ENCODE results near the gene HTT.

The HTT gene

DNA sequence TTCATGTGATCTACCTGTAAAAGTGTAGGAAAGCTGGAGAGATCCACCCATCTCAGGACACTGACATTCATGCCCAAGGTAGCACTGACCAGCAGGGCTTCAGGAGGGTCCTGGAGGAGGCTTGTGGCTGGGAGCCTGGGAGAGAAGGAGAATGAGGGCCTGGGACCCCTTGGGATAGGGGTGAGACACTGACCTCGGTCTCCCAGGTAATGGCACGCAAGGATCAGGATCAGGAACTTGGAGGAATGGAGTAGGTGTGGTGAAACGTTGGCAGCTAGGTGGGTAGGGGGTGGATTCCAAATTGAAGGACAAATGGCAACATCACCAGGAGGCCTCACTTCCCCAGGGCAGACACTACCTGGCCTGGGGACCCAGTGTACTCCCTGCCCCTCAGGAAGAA, 206.0 kb downstream of the HTT start:
- DNase-seq = no peak

DNA sequence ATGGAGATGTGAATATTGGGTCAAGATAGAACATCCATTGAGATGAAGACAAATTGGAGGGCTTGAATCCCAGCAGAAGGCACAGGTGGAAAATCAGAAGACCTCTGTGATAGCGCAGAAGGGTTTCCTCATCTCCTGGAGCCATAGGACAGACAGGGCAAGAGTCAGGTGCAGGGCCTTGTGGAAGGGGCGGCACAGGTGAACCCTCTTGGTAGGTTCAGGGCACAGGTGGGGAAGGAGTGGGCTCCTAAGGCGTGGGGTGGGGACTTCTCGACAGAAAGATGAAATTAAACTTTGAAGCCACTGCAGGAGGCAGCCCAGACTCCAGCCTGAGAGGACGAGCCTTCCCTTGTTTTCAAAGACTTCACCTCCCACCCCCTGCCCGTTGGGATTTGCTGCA, 209.0 kb downstream of the HTT start:
- no peak for DNase-seq

DNA sequence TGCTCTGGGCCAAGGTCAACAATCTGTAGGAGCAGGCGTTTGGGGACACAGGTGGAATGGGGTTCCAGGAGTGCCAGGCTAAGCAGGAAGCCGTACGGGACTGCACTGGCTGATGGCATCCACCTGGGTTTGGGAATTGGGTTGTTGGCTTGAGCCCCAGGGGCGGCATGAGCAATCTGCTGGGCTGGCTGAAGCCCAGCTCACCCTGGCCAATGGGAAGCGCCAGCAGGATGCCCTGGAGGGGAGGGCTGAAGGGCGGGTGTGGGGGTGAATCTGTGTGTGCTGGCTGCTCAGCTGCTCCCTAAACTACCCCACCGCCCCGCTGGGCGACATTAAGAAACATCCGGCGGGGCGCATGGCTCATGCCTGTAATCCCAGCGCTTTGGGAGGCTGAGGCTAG, 209.4 kb downstream of the HTT start:
- no peak for DNase-seq

DNA sequence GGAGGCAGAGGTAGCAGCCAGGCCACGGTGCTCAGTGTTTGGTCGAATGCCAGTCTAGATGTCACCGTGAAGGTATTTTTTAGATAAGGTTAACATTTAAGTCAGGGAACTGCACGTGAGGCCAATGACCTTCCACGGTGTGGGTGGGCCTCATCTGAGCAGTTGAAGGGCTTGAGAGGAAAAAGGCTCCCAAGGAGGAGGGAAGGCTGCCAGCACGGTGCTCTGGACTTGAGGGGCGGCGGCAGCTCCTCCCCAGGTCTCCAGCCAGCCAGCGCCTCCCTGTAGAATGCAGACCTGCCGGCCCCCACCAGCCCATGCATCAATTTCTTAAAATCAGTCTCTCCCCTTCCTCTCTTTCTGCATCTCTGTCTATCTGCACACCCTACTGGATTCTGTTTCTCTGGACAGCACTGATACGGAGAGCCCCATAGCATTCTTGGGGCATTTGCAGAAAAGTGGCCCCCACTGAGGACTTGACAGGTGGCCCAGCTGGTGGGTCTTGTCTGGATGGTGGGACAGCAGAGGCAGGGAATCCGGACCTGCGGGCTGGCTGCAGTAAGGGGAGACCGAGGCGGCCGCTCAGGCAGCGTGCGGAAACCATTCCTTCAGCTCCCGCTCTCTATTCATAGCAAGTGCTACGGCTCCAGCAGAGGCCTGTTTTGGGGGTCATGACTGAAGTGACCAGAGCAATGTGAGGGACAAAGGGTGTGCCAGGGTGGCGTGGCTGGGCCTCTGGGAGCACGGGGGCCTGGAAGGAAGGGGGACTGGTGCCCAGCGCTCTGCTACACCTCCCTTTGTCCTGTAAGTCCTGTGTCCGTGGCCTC, 210.5 kb downstream of the HTT start:
- no peak for DNase-seq

DNA sequence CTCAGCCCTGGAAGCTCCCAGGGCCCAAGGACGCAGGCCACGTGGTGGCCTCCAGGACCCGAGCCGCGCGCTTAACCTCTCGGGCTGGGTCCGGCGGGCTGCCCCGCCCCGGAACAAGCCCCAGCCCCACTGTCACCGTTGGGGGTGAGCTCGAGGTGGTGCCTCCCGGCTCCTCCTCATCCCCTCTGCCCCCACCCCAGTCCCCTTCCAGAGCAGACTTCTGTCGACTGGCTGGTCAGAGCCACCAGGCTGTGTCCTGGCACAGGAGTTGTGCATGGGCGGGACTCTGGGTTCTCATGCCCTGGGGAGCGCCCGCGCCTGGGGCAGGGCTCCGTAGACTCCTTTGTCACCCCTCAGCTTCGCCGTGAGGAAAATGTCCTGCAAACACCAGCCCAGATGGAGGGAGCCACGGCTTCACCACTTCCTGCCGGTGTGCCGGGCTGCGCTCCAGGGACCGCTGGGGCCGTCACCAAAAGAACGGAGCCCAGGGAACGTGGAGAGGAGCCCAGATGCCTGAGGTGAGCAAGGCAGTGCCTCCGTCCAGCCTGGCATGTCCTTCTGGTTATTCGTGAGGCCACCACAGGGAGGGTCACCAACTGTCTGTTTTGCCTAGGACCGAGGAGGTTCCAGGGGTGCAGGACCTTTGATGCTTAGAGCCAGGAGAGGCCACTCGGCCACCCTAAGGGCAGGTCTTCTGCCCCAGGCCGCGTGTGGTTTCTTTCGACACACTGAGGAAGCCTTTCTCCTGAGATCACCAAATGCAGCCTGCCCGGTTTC, 211.3 kb downstream of the HTT start:
- no peak for DNase-seq

DNA sequence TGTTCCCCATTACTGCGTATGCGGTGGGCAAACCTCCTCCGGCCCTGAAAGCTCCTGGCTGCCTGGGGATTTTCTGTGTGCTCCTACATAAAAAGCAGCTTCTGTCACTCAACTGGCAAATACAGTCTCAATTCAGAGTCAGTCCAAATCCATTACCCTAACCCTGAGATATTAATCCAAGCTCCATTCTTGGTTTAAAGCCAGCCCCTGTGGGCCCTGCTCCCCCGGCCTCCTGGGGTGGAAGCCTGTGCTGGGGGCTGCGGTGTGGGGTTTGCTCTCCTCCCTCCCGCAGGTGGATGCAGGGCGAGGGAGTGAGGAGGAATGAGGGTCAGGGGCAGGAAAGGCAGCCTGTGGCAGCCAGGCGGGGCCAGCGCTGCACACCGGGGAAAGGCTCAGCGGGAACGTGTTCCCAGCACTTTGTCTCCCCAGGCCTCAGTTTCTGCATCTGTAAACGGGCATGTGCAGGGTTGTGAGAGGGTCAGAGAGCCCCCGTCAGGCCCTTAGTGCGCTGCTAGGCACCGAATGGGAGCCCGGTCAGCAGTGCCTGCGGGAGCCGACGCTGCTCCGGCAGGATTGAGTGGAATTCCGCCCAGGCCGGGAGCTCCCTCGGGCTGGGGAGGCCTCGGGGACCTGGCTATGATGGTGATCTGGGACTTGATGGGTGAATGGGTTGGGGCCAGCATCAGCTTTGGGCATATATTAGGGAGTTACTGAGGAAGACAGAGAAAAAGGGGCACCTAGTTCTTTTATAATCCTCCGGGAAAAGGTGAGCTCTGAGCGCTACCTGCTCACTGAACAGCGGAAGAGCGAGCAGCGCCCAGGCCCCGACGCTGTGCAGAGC, 212.1 kb downstream of the HTT start:
- no peak for DNase-seq

DNA sequence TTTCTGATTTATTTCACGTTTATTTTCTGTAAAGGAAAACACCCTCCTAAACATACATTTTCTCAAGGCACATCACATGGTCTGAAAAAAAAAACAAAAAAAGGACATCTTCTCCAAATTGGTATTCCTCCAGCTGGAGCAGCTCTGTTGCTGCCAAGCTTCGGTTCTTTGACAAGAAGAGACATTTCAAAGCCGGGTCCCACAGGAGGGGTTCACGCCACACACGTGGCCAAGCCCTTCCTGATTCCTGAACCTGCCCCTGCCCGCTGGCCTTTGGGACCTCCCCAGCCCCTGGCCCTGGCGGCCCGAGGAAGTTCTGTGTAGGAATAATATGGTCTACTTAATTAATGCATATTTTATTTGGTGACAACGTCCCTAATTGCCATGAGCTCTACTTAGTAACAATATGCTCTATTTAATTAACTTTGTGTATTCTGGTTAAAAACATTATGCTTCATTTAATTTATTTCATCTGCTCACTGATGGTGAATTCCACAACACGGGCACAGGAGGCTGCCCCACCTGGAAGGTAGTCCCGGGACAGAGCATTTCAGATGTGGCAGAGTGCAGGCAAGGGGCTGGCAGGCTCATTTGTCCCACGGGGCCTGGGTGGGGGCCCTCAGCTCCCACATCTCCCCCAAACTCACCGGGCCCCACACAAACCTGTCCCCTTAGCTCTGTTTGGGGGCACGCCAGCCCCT, 212.9 kb downstream of the HTT start:
- no peak for DNase-seq

DNA sequence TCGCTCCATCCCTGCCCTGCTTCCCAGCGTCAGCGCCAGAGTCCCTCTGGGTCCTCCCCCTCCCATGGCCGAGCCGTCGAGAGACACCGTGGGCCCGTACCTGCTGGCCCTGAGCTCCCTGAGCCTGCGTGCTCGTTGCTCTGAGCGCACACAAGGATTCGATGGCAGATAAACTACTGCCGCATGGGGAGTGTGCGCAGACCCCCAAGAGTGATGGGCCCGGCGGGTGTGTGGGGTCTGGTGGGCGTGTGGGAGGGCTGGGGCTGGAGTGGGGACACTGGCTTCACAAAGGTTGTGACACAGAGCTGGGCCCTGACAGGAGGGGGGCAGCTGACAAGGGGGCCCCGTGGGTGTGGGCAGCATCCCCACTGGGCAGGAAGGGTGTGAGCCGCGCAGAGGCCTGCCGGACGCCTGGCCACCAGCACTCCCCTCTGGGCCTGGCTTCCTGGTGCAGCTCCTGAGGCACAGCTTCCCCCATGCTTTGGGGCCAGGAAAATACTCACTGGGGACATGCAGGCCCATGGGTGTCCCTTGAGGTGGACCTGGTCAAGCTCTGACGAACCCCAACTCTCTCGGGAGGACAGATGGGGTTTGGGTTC, 213.6 kb downstream of the HTT start:
- no peak for DNase-seq

DNA sequence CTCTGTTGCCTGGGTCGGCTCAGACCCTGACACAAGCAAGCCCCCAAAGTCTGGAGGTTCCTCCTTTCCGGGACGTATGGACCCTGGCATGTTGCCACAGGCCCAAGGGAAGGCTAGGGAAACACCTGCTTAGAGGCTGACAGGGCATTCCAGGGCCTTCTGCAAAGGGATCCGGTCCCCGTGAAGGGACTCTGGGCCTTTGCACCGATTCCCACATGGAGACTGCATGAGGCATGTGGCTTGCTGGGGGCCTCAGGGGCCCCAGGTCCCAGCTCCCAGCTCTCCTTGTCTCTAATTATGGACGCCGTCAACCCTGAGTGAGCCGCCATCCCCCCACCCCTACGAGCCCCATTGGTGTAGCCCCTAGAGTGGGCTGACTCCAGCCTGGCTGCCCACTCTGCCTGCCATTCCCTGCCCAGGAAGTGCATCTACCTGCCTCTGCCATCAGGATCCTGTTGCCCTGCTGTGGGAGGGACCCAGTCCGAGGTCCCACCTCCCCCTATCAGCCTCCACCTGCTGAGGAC, 214.2 kb downstream of the HTT start:
- no peak for DNase-seq

DNA sequence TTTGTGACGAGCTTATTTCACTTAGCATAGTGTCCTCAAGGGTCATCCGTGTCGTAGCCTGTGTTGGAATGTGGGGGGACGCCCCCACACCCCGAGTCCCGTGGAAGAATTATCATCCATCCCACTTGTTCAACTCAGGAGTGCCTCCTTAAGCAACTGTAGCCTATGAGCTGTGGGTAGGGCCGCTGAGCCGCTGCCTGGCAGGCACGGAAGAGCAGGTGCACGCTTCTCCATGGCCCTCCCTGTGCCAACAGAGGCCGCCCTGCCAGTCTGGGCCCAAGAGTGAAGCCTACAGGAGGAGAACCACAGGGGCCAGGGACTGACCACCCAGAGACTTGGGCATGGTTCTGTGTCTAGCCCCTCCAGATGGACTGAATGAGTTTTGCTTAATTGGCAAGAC, 216.0 kb downstream of the HTT start:
- DNase-seq = no peak

DNA sequence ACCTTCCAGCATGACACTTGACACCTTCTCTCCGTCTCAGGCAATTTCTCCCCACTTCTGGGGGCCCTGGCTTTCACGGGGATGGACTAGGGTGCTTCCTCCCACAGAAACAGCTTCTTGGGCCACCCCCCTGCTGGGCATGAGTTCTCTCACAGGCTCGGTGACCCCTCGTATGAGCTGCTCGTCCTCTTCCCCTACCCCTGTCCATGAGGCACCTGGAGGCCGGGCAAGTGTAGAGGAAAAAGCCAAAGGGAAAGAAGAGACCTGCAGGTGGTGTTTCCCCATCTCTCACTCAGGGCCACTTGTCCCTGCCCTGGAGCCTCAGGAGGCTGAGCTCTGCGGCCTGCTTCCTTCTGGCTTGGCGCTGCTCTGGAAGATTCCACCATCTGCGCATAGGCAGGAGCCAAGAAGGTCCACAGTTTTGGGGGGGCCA, 216.4 kb downstream of the HTT start:
- DNase-seq = no peak

DNA sequence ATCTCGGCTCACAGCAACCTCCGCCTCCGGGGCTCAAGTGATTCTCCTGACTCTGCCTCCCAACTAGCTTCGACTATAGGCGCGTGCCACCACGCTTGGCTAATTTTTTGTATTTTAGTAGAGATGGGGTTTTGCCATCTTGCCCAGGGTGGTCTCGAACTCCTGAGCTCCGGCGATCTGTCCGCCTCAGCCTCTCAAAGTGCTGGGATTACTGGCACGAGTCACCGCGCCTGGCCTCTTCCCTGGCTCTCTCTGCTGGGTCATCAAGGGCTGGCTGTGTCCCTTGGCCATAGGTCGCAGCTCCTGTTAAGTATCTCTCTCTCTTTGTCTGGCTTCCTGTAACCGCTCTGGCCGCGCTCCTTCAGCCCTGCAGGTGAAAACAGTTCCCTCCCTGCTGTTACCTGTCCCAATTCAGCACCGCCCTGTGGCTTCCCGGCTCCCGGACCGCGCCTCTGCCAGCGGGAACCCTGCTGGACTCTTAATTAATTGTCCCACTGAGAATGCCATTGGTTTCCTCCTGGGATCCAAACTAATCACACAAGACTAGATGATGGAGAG, 217.0 kb downstream of the HTT start:
- no peak for DNase-seq

DNA sequence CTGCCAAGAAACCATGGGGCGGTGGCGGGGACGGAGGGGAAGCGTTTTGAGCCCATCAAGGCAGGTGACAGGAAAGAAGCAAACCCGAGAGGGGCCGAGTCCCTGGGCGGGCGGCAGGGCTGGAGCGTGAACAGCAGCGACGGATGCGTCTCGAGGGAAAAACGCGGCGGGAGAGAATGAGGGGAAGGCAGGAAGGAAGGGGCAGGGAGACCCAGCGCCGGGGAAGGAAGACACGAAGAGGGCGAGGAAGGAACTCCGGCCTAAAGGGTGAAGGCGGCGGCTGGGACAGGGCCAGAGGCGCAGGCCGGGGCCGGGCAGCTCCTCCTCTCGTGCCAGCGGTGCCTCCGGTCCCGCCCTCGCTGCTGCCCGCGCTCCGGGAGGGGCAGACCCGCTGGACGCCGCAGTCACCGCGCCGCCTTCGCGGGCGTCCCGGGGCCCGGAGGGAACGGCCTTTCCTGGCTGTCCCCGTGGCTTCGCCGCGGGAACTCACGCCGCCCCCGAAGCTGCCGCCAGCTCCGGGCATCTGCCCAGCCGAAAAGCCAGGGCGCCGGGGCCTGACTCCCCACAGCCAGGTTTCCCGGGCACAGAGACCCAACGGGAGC, 217.6 kb downstream of the HTT start:
- DNase-seq = peak in 1 of 2 experiments; percentile 54

DNA sequence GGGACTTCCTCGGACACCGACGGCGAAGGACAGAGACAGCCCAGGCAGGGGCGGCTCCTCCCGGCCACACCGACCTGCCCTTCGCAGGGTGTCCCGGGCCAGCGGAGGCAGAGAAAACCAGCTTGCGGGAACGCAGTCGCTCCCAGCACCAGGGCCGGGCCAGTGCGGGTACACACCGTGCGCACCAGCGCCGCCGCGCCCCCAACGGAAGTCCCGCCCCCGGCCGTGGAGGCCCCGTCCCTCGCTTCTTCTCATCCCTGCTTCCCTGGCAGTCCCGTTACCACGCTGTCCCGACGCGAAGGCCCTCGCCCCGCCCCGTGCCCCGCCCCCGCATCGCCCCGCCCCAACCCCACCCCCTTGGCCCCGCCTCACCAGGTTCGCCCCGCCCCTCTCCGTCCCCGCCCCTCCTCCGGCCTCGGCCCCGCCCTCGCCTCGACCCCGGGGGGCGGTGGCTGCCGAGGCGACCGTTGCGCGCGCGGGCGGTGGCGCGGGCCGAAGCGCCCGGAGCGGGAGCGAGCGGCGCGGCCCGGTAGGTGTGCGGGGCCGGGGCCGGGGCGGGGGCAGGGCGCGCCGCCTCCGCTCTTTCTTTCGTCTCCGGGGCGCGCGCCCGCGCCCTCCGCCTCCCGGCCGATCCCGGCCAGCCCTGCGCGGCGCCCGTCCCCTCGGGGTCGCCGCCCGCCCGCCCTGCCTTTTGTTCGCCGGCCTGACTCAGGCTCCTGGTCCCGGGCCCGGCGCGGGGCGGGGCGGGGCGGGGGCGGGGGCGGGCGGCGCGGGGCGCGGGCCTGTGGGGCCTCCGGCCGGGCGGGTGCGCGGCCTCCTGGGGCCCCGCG, 218.3 kb downstream of the HTT start, which contains the start of gene RGS12:
RGS12 (plus strand) TSS at position 451 of the 830 bp plus-strand sequence. CDS start 23,150 bp downstream, outside the sequence.
- peak; percentile 76 to 83 for DNase-seq

All from SW 1271 (cell line).